Measurements from ENCODE around the gene DDB1.
"Not testable (repeated sequence)": the region's sequence is repeated elsewhere in the genome, so short reads cannot be mapped to it uniquely, and the experiment has no call there.

The DDB1 gene

GRCh38 chr11:61259363-61259762, 73.5 kb downstream of the DDB1 start:
- Histone ChIP-seq H3K27me3 (ENCODE audit: control insufficient read depth, low read length) (no peaks in the 10 kb centered on the region), H4K20me1 (ENCODE audit: control insufficient read depth, insufficient read depth, low read depth, low read length) (no peaks in the 10 kb centered on the region), H3K9me3 (ENCODE audit: control insufficient read depth, insufficient read depth, low read length) (no peaks in the 10 kb centered on the region), H3K4me1 (ENCODE audit: control insufficient read depth, low read length) (no peaks in the 10 kb centered on the region), H3K36me3 (ENCODE audit: control insufficient read depth, low read length) (peaks cover 7% of the 10 kb centered on the region; the same call in 1 of the 2 replicates), H3K4me3 (ENCODE audit: low read length) (no peak overlapping the region), H3F3A (ENCODE audit: control insufficient read depth, insufficient read depth) (no peaks in the 10 kb centered on the region), H3K4me2 (ENCODE audit: low read length) (no peak overlapping the region), H3K9me2 (replicated peaks; ENCODE audit: control insufficient read depth, low read length) (no peaks in the 10 kb centered on the region), H3K79me2 (ENCODE audit: control insufficient read depth, low read length) (no peaks in the 10 kb centered on the region), H3K27ac (ENCODE audit: low read depth, low read length) (no peak overlapping the region)
- no peak for TF ChIP-seq EZH2phosphoT487 (IDR thresholded peaks at IDR 0.05; ENCODE audit: borderline replicate concordance, low read length)

DNA sequence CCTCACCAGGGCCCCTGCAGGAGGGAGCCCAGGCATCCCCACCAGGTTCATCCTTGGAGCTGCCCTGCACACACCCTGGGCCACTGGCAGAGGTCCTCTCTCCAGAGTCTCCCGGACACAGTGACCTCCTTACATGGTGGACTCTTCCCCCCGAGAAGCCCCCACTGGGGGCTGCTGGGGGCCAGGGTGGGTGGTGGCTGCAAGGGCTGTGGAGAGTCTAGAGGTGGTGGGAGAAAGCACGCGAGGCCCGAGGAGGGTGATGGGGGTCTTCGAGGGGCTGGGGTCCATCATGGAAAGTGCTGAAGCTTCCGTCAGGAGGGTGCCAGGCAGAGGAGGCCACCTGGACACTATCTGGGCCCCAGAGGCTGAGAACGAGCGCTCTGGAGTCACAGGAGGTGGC, 74.4 kb downstream of the DDB1 start:
- no peak overlapping the region for H3K4me3 ChIP-seq (ENCODE audit: low read length)

DNA sequence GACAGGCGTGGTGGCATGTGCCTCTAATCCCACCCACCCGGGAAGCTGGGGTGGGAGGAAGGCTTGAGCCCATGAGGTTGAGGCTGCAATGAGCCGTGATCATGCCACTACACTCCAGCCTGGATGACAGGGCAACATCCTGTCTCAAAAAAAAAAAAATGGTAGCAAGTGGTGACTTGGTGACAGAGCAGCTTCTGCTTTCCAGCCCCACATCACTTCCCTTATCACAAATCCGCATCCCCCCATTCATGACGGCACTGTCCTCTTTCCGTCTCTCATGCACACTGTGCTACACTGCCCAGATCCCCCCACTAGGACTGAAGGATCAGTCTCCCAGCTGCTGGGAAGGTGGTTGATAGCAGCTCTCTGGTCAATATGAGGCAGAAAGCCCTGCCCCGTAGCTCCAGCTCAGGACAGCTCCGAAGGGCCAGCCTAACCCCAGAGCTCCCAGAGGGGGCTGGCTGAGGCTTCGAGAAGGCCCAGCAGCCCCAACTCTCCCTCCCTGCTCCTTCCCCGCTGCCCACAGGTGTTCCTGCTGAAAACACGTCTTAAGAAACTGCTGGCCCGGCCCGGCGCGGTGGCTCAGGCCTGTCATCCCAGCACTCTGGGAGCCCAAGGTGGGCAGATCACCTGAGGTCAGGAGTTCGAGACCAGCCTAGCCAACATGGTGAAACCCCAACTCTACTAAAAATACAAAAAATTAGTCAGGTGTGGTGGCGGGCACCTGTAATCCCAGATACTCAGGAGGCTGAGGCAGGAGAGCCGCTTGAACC, 76.0 kb downstream of the DDB1 start:
- Histone ChIP-seq H3K27ac (ENCODE audit: low read depth, low read length) (no peak overlapping the region), H3K4me1 (ENCODE audit: control insufficient read depth, low read length) (no peaks in the 10 kb centered on the region), H3F3A (ENCODE audit: control insufficient read depth, insufficient read depth) (no peaks in the 10 kb centered on the region), H3K79me2 (ENCODE audit: control insufficient read depth, low read length) (no peaks in the 10 kb centered on the region), H3K9me3 (ENCODE audit: control insufficient read depth, insufficient read depth, low read length) (no peaks in the 10 kb centered on the region), H3K4me2 (ENCODE audit: low read length) (no peak overlapping the region), H3K36me3 (ENCODE audit: control insufficient read depth, low read length) (peaks cover 7% of the 10 kb centered on the region; the same call in 1 of the 2 replicates), H3K4me3 (ENCODE audit: low read length) (no peak overlapping the region), H3K27me3 (ENCODE audit: control insufficient read depth, low read length) (no peaks in the 10 kb centered on the region), H3K9me2 (replicated peaks; ENCODE audit: control insufficient read depth, low read length) (no peaks in the 10 kb centered on the region), H4K20me1 (ENCODE audit: control insufficient read depth, insufficient read depth, low read depth, low read length) (no peaks in the 10 kb centered on the region)
- no peak for TF ChIP-seq EZH2phosphoT487 (IDR thresholded peaks at IDR 0.05; ENCODE audit: borderline replicate concordance, low read length)

More for the DNA sequence above, 74.4 kb downstream of the DDB1 start:
- H3K27ac ChIP-seq (ENCODE audit: low read depth, low read length) = no peak overlapping the region
- H3K79me2 ChIP-seq (ENCODE audit: control insufficient read depth, low read length) = no peaks in the 10 kb centered on the region
- no peaks in the 10 kb centered on the region for H4K20me1 ChIP-seq (ENCODE audit: control insufficient read depth, insufficient read depth, low read depth, low read length)
- TF ChIP-seq, protein P1, sequence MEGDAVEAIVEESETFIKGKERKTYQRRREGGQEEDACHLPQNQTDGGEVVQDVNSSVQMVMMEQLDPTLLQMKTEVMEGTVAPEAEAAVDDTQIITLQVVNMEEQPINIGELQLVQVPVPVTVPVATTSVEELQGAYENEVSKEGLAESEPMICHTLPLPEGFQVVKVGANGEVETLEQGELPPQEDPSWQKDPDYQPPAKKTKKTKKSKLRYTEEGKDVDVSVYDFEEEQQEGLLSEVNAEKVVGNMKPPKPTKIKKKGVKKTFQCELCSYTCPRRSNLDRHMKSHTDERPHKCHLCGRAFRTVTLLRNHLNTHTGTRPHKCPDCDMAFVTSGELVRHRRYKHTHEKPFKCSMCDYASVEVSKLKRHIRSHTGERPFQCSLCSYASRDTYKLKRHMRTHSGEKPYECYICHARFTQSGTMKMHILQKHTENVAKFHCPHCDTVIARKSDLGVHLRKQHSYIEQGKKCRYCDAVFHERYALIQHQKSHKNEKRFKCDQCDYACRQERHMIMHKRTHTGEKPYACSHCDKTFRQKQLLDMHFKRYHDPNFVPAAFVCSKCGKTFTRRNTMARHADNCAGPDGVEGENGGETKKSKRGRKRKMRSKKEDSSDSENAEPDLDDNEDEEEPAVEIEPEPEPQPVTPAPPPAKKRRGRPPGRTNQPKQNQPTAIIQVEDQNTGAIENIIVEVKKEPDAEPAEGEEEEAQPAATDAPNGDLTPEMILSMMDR (IDR thresholded peaks at IDR 0.05; ENCODE audit: low read depth, low read length, poor library complexity, severe bottlenecking) = no peak
- no peak for TF ChIP-seq EZH2phosphoT487 (IDR thresholded peaks at IDR 0.05; ENCODE audit: borderline replicate concordance, low read length)
- no peaks in the 10 kb centered on the region for H3K4me1 ChIP-seq (ENCODE audit: control insufficient read depth, low read length)
- no peaks in the 10 kb centered on the region for H3F3A ChIP-seq (ENCODE audit: control insufficient read depth, insufficient read depth)
- no peaks in the 10 kb centered on the region for H3K27me3 ChIP-seq (ENCODE audit: control insufficient read depth, low read length)
- H3K9me2 ChIP-seq (replicated peaks; ENCODE audit: control insufficient read depth, low read length) = no peaks in the 10 kb centered on the region
- peaks cover 7% of the 10 kb centered on the region; the same call in 1 of the 2 replicates for H3K36me3 ChIP-seq (ENCODE audit: control insufficient read depth, low read length)
- no peaks in the 10 kb centered on the region for H3K9me3 ChIP-seq (ENCODE audit: control insufficient read depth, insufficient read depth, low read length)
- no peak overlapping the region for H3K4me2 ChIP-seq (ENCODE audit: low read length)

- Histone ChIP-seq H3K4me1 (ENCODE audit: control insufficient read depth, low read length) (no peaks in the 10 kb centered on the region), H3K36me3 (ENCODE audit: control insufficient read depth, low read length) (peaks cover 4% of the 10 kb centered on the region; the same call in 1 of the 2 replicates), H4K20me1 (ENCODE audit: control insufficient read depth, insufficient read depth, low read depth, low read length) (no peaks in the 10 kb centered on the region), H3K4me3 (ENCODE audit: low read length) (no peak overlapping the region), H3K27me3 (ENCODE audit: control insufficient read depth, low read length) (no peaks in the 10 kb centered on the region), H3K9me2 (replicated peaks; ENCODE audit: control insufficient read depth, low read length) (no peaks in the 10 kb centered on the region), H3K9me3 (ENCODE audit: control insufficient read depth, insufficient read depth, low read length) (no peaks in the 10 kb centered on the region), H3K4me2 (ENCODE audit: low read length) (no peak overlapping the region), H3K79me2 (ENCODE audit: control insufficient read depth, low read length) (no peaks in the 10 kb centered on the region), H3F3A (ENCODE audit: control insufficient read depth, insufficient read depth) (no peaks in the 10 kb centered on the region), H3K27ac (ENCODE audit: low read depth, low read length) (no peak overlapping the region)
- TF ChIP-seq, protein P1 (IDR thresholded peaks at IDR 0.05; ENCODE audit: low read depth, low read length, poor library complexity, severe bottlenecking) = peak; percentile 81
- TF ChIP-seq EZH2phosphoT487 (IDR thresholded peaks at IDR 0.05; ENCODE audit: borderline replicate concordance, low read length) = no peak
Observed at GRCh38 chr11:61254403-61255025, 78.4 kb downstream of the DDB1 start.

DNA sequence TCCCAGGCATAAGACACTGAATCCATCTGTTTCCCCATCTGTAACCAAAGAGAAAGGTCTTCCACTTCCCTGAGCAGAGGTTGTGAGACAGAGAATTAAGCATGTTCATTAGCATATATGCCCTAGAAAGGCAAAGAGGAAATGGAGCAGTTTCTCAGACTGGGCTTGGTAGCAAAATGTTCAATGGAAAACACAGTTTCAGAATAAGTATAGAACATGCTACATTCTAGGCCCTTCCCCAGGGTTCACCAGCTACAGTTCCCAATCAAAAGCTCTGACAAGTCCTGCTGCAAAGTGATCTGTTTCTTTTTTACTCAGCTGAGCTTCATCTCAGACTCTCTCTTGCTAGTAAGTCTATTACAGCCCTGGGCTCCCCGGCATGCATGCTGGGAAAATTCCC, 80.6 kb downstream of the DDB1 start:
- H3K4me2 ChIP-seq (ENCODE audit: low read length); H3K4me1 ChIP-seq (ENCODE audit: control insufficient read depth, low read length); H3F3A ChIP-seq (ENCODE audit: control insufficient read depth, insufficient read depth); H3K27ac ChIP-seq (ENCODE audit: low read depth, low read length); H3K4me3 ChIP-seq (ENCODE audit: low read length); H3K9me3 ChIP-seq (ENCODE audit: control insufficient read depth, insufficient read depth, low read length); H4K20me1 ChIP-seq (ENCODE audit: control insufficient read depth, insufficient read depth, low read depth, low read length); H3K9me2 ChIP-seq (replicated peaks; ENCODE audit: control insufficient read depth, low read length); H3K36me3 ChIP-seq (ENCODE audit: control insufficient read depth, low read length); H3K79me2 ChIP-seq (ENCODE audit: control insufficient read depth, low read length); H3K27me3 ChIP-seq (ENCODE audit: control insufficient read depth, low read length): not testable (repeated sequence)
